HepG2 (cell line): ENCODE results near the gene NOL4L. TPM values are rescaled to one million over a fixed set of nuclear protein-coding genes. Genes with fewer than 3 reads are reported as not detected.

Source experiments
- AHR ChIP-seq: IDR thresholded peaks from 2 replicates; pipeline ENCODE4 v1.6.1; 2018; ENCODE audit warnings: missing genetic modification reagents, missing compliant biosample characterization
- CHD2 ChIP-seq: IDR thresholded peaks from 2 replicates; pipeline ENCODE4 v1.6.1; 2011; ENCODE audit warnings: low read depth, low read length, improper control_type of control experiment
- FIP1L1 ChIP-seq: fragments of 200-400 bp; formaldehyde crosslinking; IDR thresholded peaks from 2 replicates; pipeline ENCODE4 v1.6.1; 2018; ENCODE audit warnings: low read depth, mild to moderate bottlenecking, low read length, moderate library complexity, borderline replicate concordance; ENCODE audit not compliant: insufficient read depth
- FOXP4 ChIP-seq: sonication (generic); formaldehyde crosslinking; IDR thresholded peaks from 2 replicates; pipeline ENCODE4 v1.4.0; 2020; ENCODE audit warnings: missing genetic modification reagents
- HMG20B ChIP-seq: conservative IDR thresholded peaks from 2 replicates; pipeline ENCODE4 v1.6.1; 2016; ENCODE audit warnings: missing genetic modification reagents, missing compliant biosample characterization
- HMGXB4 ChIP-seq, 2 experiments: sonication (generic) in 1 of 2; formaldehyde crosslinking in 1 of 2; IDR thresholded peaks; 2 replicates each; pipeline versions ENCODE4 v1.4.0 to v1.6.1; 2018 to 2020; ENCODE audit warnings: missing genetic modification reagents in 2 of 2, borderline replicate concordance in 1 of 2, low read depth in 1 of 2, mild to moderate bottlenecking in 1 of 2, missing biosample characterization in 1 of 2
- HNF4A ChIP-seq: sonication (generic); formaldehyde crosslinking; IDR thresholded peaks from 2 replicates; pipeline ENCODE4 v1.4.0; 2020; ENCODE audit warnings: missing genetic modification reagents
- HOXA5 ChIP-seq: sonication (generic); formaldehyde crosslinking; IDR thresholded peaks from 2 replicates; pipeline ENCODE4 v1.4.0; 2020; ENCODE audit warnings: missing genetic modification reagents
- KDM3A ChIP-seq: IDR thresholded peaks from 2 replicates; pipeline ENCODE4 v1.6.1; 2018; ENCODE audit warnings: low read depth, missing compliant biosample characterization
- MEIS2 ChIP-seq: sonication (generic); formaldehyde crosslinking; IDR thresholded peaks from 2 replicates; pipeline ENCODE4 v1.9.0; 2021; ENCODE audit warnings: mild to moderate bottlenecking, missing genetic modification reagents
- MLLT10 ChIP-seq: sonication (generic); formaldehyde crosslinking; IDR thresholded peaks from 2 replicates; pipeline ENCODE4 v1.4.0; 2020; ENCODE audit warnings: missing genetic modification reagents
- MTF1 ChIP-seq: sonication (generic); formaldehyde crosslinking; IDR thresholded peaks from 2 replicates; pipeline ENCODE4 v1.5.0; 2020; ENCODE audit warnings: missing genetic modification reagents
- POGZ ChIP-seq: sonication (generic); formaldehyde crosslinking; IDR thresholded peaks from 2 replicates; pipeline ENCODE4 v1.4.0; 2020; ENCODE audit warnings: mild to moderate bottlenecking, missing genetic modification reagents
- SALL2 ChIP-seq: sonication (generic); formaldehyde crosslinking; IDR thresholded peaks from 2 replicates; pipeline ENCODE4 v1.8.1; 2023; ENCODE audit warnings: mild to moderate bottlenecking, missing genetic modification reagents, inconsistent platforms
- SAP130 ChIP-seq: IDR thresholded peaks from 2 replicates; pipeline ENCODE4 v1.6.1; 2016; ENCODE audit warnings: low read depth
- SMARCE1 ChIP-seq: fragments of 450-650 bp; IDR thresholded peaks from 2 replicates; pipeline ENCODE4 v1.6.1; 2017; ENCODE audit warnings: borderline replicate concordance
- SOX6 ChIP-seq, 2 experiments: fragments of 450-650 bp in 1 of 2; sonication (generic) in 1 of 2; formaldehyde crosslinking in 1 of 2; IDR thresholded peaks; 2 replicates each; pipeline versions ENCODE4 v1.4.0 to v1.6.1; 2017 to 2020; ENCODE audit warnings: antibody characterized with exemption in 1 of 2, mild to moderate bottlenecking in 1 of 2, missing genetic modification reagents in 1 of 2
- TBX2 ChIP-seq: sonication (generic); formaldehyde crosslinking; IDR thresholded peaks from 2 replicates; pipeline ENCODE4 v1.5.0; 2020; ENCODE audit warnings: missing genetic modification reagents, mild to moderate bottlenecking, borderline replicate concordance
- ZFP41 ChIP-seq: sonication (generic); formaldehyde crosslinking; IDR thresholded peaks from 2 replicates; pipeline ENCODE4 v1.4.0; 2020; ENCODE audit warnings: mild to moderate bottlenecking, missing genetic modification reagents, borderline replicate concordance
- ZMYM2 ChIP-seq: sonication (generic); formaldehyde crosslinking; IDR thresholded peaks from 2 replicates; pipeline ENCODE4 v1.8.0; 2022; ENCODE audit warnings: mild to moderate bottlenecking, missing genetic modification reagents
- ZNF260 ChIP-seq: sonication (generic); formaldehyde crosslinking; IDR thresholded peaks from 2 replicates; pipeline ENCODE4 v1.4.0; 2020; ENCODE audit warnings: missing genetic modification reagents, low read depth, mild to moderate bottlenecking, borderline replicate concordance
- ZNF564 ChIP-seq: sonication (generic); formaldehyde crosslinking; IDR thresholded peaks from 2 replicates; pipeline ENCODE4 v1.8.1; 2023; ENCODE audit warnings: mild to moderate bottlenecking, missing genetic modification reagents
- ZNF576 ChIP-seq: sonication (generic); formaldehyde crosslinking; IDR thresholded peaks from 2 replicates; pipeline ENCODE4 v1.4.0; 2020; ENCODE audit warnings: mild to moderate bottlenecking, missing genetic modification reagents
- ZNF678 ChIP-seq: sonication (generic); formaldehyde crosslinking; IDR thresholded peaks from 2 replicates; pipeline ENCODE4 v1.4.0; 2020; ENCODE audit warnings: mild to moderate bottlenecking, missing genetic modification reagents
- ZNF850 ChIP-seq: sonication (generic); formaldehyde crosslinking; conservative IDR thresholded peaks from 2 replicates; pipeline ENCODE4 v1.9.0; 2021; ENCODE audit warnings: mild to moderate bottlenecking, missing genetic modification reagents
- ZSCAN12 ChIP-seq: sonication (generic); formaldehyde crosslinking; IDR thresholded peaks from 2 replicates; pipeline ENCODE4 v1.9.0; 2021; ENCODE audit warnings: mild to moderate bottlenecking, missing genetic modification reagents
- polyA plus RNA-seq, 8 experiments: library from polyadenylated mRNA; depleted of rRNA in 3 of 8; stranded (reverse) in 7 of 8; unstranded in 1 of 8; fragments of >200 nt; fragmentation: Illumina TruSeq in 4 of 8; extraction: Trizol in 4 of 8; gene quantifications; 2 replicates each; pipeline versions ENCODE4 v1.2.1 to v1.2.3, GENCODE V29; 2011 to 2016; ENCODE audit warnings: low read depth in 4 of 8, missing spikeins in 1 of 8, mixed read lengths in 1 of 8; ENCODE audit not compliant: insufficient read depth in 1 of 8
- total RNA-seq, 5 experiments: library from RNA; depleted of rRNA; stranded (reverse); fragments of >200 nt; fragmentation: Illumina TruSeq; extraction: Trizol; gene quantifications; 2 replicates each; pipeline ENCODE4 v1.2.3, GENCODE V29; 2016; ENCODE audit warnings: low read depth in 1 of 5

NOL4L gene
- total and polyA plus RNA-seq, 2 of the 13 experiments (the other 11 are each of a cell fraction or from before 2014, with no cell fraction given): 16.6 to 35.4 TPM

GRCh38 chr20:32474967-32475811 lies 109.9 kb downstream of the NOL4L start (continued):
- TF ChIP-seq AHR (CRISPR knock-in tag) (peak; percentile 47; the same call in 1 of the 2 replicates), SMARCE1 (no peak), ZNF576 (peak; percentile 68; the same call in 1 of the 2 replicates), HMG20B (CRISPR knock-in tag) (peak; percentile 61; the same call in 1 of the 2 replicates), ZSCAN12 (CRISPR knock-in tag) (peak; percentile 58; the same call in 1 of the 2 replicates), HNF4A (CRISPR knock-in tag) (peak; percentile 71), MEIS2 (CRISPR knock-in tag) (peak; percentile 28; the same call in 1 of the 2 replicates), HMGXB4 (CRISPR knock-in tag; IDR thresholded peaks at IDR 0.05; ENCODE audit: borderline replicate concordance in 1 of 2, low read depth in 1 of 2) (peak in 1 of 2 experiments; percentile 84; a peak in 2 of 4 replicates), SALL2 (CRISPR knock-in tag) (0 out of 2 replicates have a peak, but pooled peaks have one; percentile 25), SOX6 (IDR thresholded peaks at IDR 0.05) (no peak), SOX6 (CRISPR knock-in tag; IDR thresholded peaks at IDR 0.05) (peak; percentile 68), HOXA5 (CRISPR knock-in tag) (peak; percentile 69; the same call in 1 of the 2 replicates), CHD2 (no peak), ZNF564 (peak; percentile 78; the same call in 1 of the 2 replicates), FOXP4 (CRISPR knock-in tag) (peak; percentile 69), MTF1 (CRISPR knock-in tag) (no peak), ZNF678 (peak; percentile 80; the same call in 1 of the 2 replicates), ZMYM2 (CRISPR knock-in tag) (0 out of 2 replicates have a peak, but pooled peaks have one; percentile 41), FIP1L1 (no peak), ZNF260 (CRISPR knock-in tag) (peak; percentile 91; the same call in 1 of the 2 replicates), POGZ (CRISPR knock-in tag) (peak; percentile 39), TBX2 (CRISPR knock-in tag) (peak; percentile 75), MLLT10 (no peak), ZNF850 (CRISPR knock-in tag) (no peak), SAP130 (CRISPR knock-in tag) (peak; percentile 88), ZFP41 (0 out of 2 replicates have a peak, but pooled peaks have one; percentile 19), KDM3A (CRISPR knock-in tag) (0 out of 2 replicates have a peak, but pooled peaks have one; percentile 53)
